HCT116 (cell line): ENCODE results near the gene AMZ1. TPM values are rescaled to one million over a fixed set of nuclear protein-coding genes. Genes with fewer than 3 reads are reported as not detected.

Experiments
- ATAC-seq: fragments of 200-7000 bp; cut with Tn5 transposase; 2 replicates; pipeline ENCODE4 v1.9.1; 2020; ENCODE audit warnings: mild to moderate bottlenecking, moderate library complexity
- BruUV-seq: library from RNA; stranded (reverse); fragments of 400-500 nt; replicated peaks from 2 replicates; lab custom pipeline; 2021; lab: Mats Ljungman, UMichigan
- CTCF ChIA-PET: fragments of 300-600 bp; sonication (Branson Sonifier 250); formaldehyde crosslinking; loops from one replicate; lab custom pipeline; 2021; ENCODE audit warnings: antibody characterized with exemption; lab: Charles Lee
- POLR2A ChIA-PET: fragments of 300-600, 350-600 bp; sonication (Branson Sonifier 250); formaldehyde crosslinking; loops from one replicate; lab custom pipeline; 2021; ENCODE audit warnings: antibody characterized with exemption; lab: Charles Lee
- RAD21 ChIA-PET, 2 experiments: fragments of 300-600 bp; sonication (Branson Sonifier 250); formaldehyde crosslinking; loops; one replicate each; lab custom pipeline; 2023; ENCODE audit warnings: low total read pairs in 2 of 2; ENCODE audit not compliant: uncharacterized antibody in 2 of 2, unreplicated experiment in 2 of 2, low non-redundant PET in 1 of 2; lab: Charles Lee
- DNase-seq: peaks from one replicate; pipeline ENCODE4 v3.0.0-alpha.2; 2010; ENCODE audit warnings: low read depth, low spot score
- H2AFZ ChIP-seq: fragments of 200-600 bp; shearing (Covaris generic), sonication (generic); 2 replicates; pipeline ENCODE4 v1.6.1; 2017; ENCODE audit warnings: low read depth, mixed run types, mixed read lengths, antibody characterized with exemption, low read length; ENCODE audit not compliant: poor library complexity, severe bottlenecking
- H3K27ac ChIP-seq: 2 replicates; pipeline ENCODE4 v1.5.1; 2012; ENCODE audit warnings: low read depth, low read length
- H3K27me3 ChIP-seq: fragments of 200-600 bp; sonication (generic); 2 replicates; pipeline ENCODE4 v1.6.1; 2016; ENCODE audit warnings: mixed run types, low read length, mixed read lengths; ENCODE audit not compliant: insufficient read depth
- H3K36me3 ChIP-seq, 2 experiments: fragments of 200-500 bp in 1 of 2; fragments of 200-600 bp in 1 of 2; sonication (Bioruptor generic) in 1 of 2; sonication (generic) in 1 of 2; 2 replicates each; pipeline versions ENCODE4 v1.5.1 to v1.6.1; 2014 to 2016; ENCODE audit warnings: low read length in 2 of 2, inconsistent platforms in 1 of 2, mixed read lengths in 1 of 2, mixed run types in 1 of 2; ENCODE audit not compliant: insufficient read depth in 2 of 2, control insufficient read depth in 1 of 2
- H3K4me1 ChIP-seq, 2 experiments: fragments of 200-600 bp in 1 of 2; sonication (generic) in 1 of 2; 2 replicates each; pipeline versions ENCODE4 v1.5.1 to v1.6.1; 2012 to 2017; ENCODE audit warnings: low read length in 2 of 2, inconsistent platforms in 1 of 2, mild to moderate bottlenecking in 1 of 2, mixed read lengths in 1 of 2, mixed run types in 1 of 2, moderate library complexity in 1 of 2; ENCODE audit not compliant: insufficient read depth in 2 of 2, control insufficient read depth in 1 of 2
- H3K4me2 ChIP-seq: fragments of 200-600 bp; sonication (generic); 2 replicates; pipeline ENCODE4 v1.6.1; 2017; ENCODE audit warnings: mixed run types, low read length, mixed read lengths
- H3K4me3 ChIP-seq, 2 experiments: fragments of 200-600 bp in 1 of 2; sonication (generic) in 1 of 2; replicated peaks in 1 of 2; 2 replicates each; pipeline ENCODE4 v1.5.1; 2011 to 2016; ENCODE audit warnings: low read length in 2 of 2, control low read depth in 1 of 2, low read depth in 1 of 2, mild to moderate bottlenecking in 1 of 2, mixed read lengths in 1 of 2, mixed run types in 1 of 2
- H3K79me2 ChIP-seq: fragments of 200-600 bp; sonication (generic); 2 replicates; pipeline ENCODE4 v1.6.1; 2017; ENCODE audit warnings: mild to moderate bottlenecking, mixed run types, low read length, moderate library complexity, mixed read lengths; ENCODE audit not compliant: insufficient read depth
- H3K9ac ChIP-seq: fragments of 200-600 bp; sonication (generic); 2 replicates; pipeline ENCODE4 v1.6.1; 2016; ENCODE audit warnings: low read length, mixed read lengths
- H3K9me2 ChIP-seq: fragments of 200-600 bp; sonication (generic), shearing (Covaris generic); 2 replicates; pipeline ENCODE4 v1.6.1; 2017; ENCODE audit warnings: mixed run types, mild to moderate bottlenecking, moderate library complexity; ENCODE audit not compliant: insufficient read depth
- H3K9me3 ChIP-seq, 2 experiments: fragments of 200-500 bp in 1 of 2; fragments of 200-600 bp in 1 of 2; sonication (Bioruptor generic) in 1 of 2; sonication (generic) in 1 of 2; 2 replicates each; pipeline ENCODE4 v1.6.1; 2014 to 2017; ENCODE audit warnings: low read length in 2 of 2, mixed read lengths in 2 of 2, inconsistent platforms in 1 of 2, low read depth in 1 of 2, mild to moderate bottlenecking in 1 of 2, mixed run types in 1 of 2, moderate library complexity in 1 of 2; ENCODE audit not compliant: control insufficient read depth in 1 of 2, insufficient read depth in 1 of 2
- H4K20me1 ChIP-seq: fragments of 200-600 bp; sonication (generic), shearing (Covaris generic); 2 replicates; pipeline ENCODE4 v1.6.1; 2017; ENCODE audit warnings: mixed run types, mild to moderate bottlenecking, moderate library complexity; ENCODE audit not compliant: insufficient read depth
- CBX3 ChIP-seq: IDR thresholded peaks from 2 replicates; pipeline ENCODE4 v1.6.1; 2012; ENCODE audit warnings: low read depth
- CEBPB ChIP-seq: IDR thresholded peaks from 2 replicates; pipeline ENCODE4 v1.6.1; 2012; ENCODE audit warnings: low read depth
- CTCF ChIP-seq, 3 experiments: fragments of 200-600 bp in 1 of 3; sonication (generic) in 1 of 3; IDR thresholded peaks in 2 of 3; conservative IDR thresholded peaks in 1 of 3; 2 replicates each; pipeline ENCODE4 v1.5.1; 2012 to 2017; ENCODE audit warnings: low read depth in 2 of 3, low read length in 2 of 3, antibody characterized with exemption in 1 of 3, borderline replicate concordance in 1 of 3, control low read depth in 1 of 3, mild to moderate bottlenecking in 1 of 3, mixed read lengths in 1 of 3, mixed run types in 1 of 3, moderate library complexity in 1 of 3; ENCODE audit not compliant: insufficient read depth in 1 of 3
- EGR1 ChIP-seq: IDR thresholded peaks from 2 replicates; pipeline ENCODE4 v1.6.1; 2012; ENCODE audit warnings: low read depth
- ELF1 ChIP-seq: IDR thresholded peaks from 2 replicates; pipeline ENCODE4 v1.6.1; 2012; ENCODE audit warnings: low read depth, borderline replicate concordance
- EZH2 ChIP-seq: fragments of 200-600 bp; sonication (generic); IDR thresholded peaks from 2 replicates; pipeline ENCODE4 v1.6.1; 2017; ENCODE audit warnings: antibody characterized with exemption, mixed run types
- FOSL1 ChIP-seq: IDR thresholded peaks from 2 replicates; pipeline ENCODE4 v1.6.1; 2012; ENCODE audit warnings: low read depth
- JUND ChIP-seq: IDR thresholded peaks from 2 replicates; pipeline ENCODE4 v1.6.1; 2012
- MAX ChIP-seq: IDR thresholded peaks from 2 replicates; pipeline ENCODE4 v1.6.1; 2012
- POLR2AphosphoS5 ChIP-seq: IDR thresholded peaks from 2 replicates; pipeline ENCODE4 v1.6.1; 2011; ENCODE audit warnings: mild to moderate bottlenecking, low read depth, low read length, moderate library complexity
- RAD21 ChIP-seq: IDR thresholded peaks from 2 replicates; pipeline ENCODE4 v1.6.1; 2012; ENCODE audit warnings: low read depth, mild to moderate bottlenecking
- REST ChIP-seq: IDR thresholded peaks from 2 replicates; pipeline ENCODE4 v1.6.1; 2012; ENCODE audit warnings: low read depth
- SIN3A ChIP-seq: IDR thresholded peaks from 2 replicates; pipeline ENCODE4 v1.6.1; 2012; ENCODE audit warnings: low read depth
- SRF ChIP-seq: IDR thresholded peaks from 2 replicates; pipeline ENCODE4 v1.6.1; 2012; ENCODE audit warnings: low read depth
- TCF7L2 ChIP-seq: IDR thresholded peaks from 2 replicates; pipeline ENCODE4 v1.7.0; 2011; ENCODE audit warnings: borderline replicate concordance, inconsistent platforms; ENCODE audit not compliant: insufficient read depth, insufficient read length; ENCODE audit errors: extremely low read depth
- YY1 ChIP-seq: IDR thresholded peaks from 2 replicates; pipeline ENCODE4 v1.6.1; 2011; ENCODE audit warnings: low read length, low read depth, moderate library complexity, mild to moderate bottlenecking; ENCODE audit not compliant: insufficient replicate concordance; ENCODE audit errors: extremely low read depth
- ZFX ChIP-seq: fragments of 450-650 bp; IDR thresholded peaks from 2 replicates; pipeline ENCODE4 v1.6.1; 2017
- intact Hi-C: fragments of 100-400 bp; cut with micrococcal nuclease; formaldehyde crosslinking; loops from 2 replicates; pipeline ENCODE4 v1.10.0; 2022
- total RNA-seq: library from RNA; stranded (reverse); gene quantifications from one replicate; pipeline ENCODE4 v1.2.1, GENCODE V29; 2021; ENCODE audit not compliant: unreplicated experiment

Gene AMZ1
- total RNA-seq, 1 experiment from 2014 or later, result not detected

GRCh38 chr7:2757361-2757903 lies 69.4 kb downstream of the AMZ1 start:
- no peaks in the 10 kb centered on the region for H3K27me3 ChIP-seq
- no peaks in the 10 kb centered on the region for H3K9me2 ChIP-seq
- no peaks in the 10 kb centered on the region for H3K9me3 ChIP-seq
- H3K4me2 ChIP-seq, result peak overlapping the region; percentile 72
- ChIA-PET POLR2A (interaction anchor here (1.0 to 1.5 kb wide), 2 partner anchors 36 to 51 kb away, joined by 3 to 4 read pairs; no protein-coding TSS in a partner anchor), CTCF (no interaction called here), RAD21 (no interaction called here)
- DNase-seq (peak; percentile 12), ATAC-seq (peak; percentile 34)
- peak overlapping the region; percentile 52 for H3K9ac ChIP-seq
- BruUV-seq, result TSS peak; percentile 62
- peak overlapping the region; percentile 93 for H3K27ac ChIP-seq
- H4K20me1 ChIP-seq, result no peaks in the 10 kb centered on the region
- TF ChIP-seq TCF7L2 (no peak), RAD21 (no peak), REST (no peak), EGR1 (no peak), CTCF (IDR thresholded peaks at IDR 0.05 in 2 of 3, conservative IDR thresholded peaks at IDR 0.05 in 1 of 3; ENCODE audit: borderline replicate concordance in 1 of 3, insufficient read depth in 1 of 3, low read depth in 2 of 3, low read length in 2 of 3) (no peak), SIN3A (0 out of 2 replicates have a peak, but pooled peaks have one; percentile 16), CBX3 (no peak), ELF1 (no peak), ZFX (no peak), YY1 (no peak), JUND (no peak), EZH2 (no peak), SRF (no peak), FOSL1 (no peak), MAX (peak; percentile 78), POLR2AphosphoS5 (no peak), CEBPB (no peak)
- peak overlapping the region; percentile 3 to 45; a peak in 2 of 4 replicates for H3K4me3 ChIP-seq
- H2AFZ ChIP-seq, result no peak overlapping the region
- peaks cover 42 to 49% of the 10 kb centered on the region in 2 experiments for H3K4me1 ChIP-seq
- no peaks in the 10 kb centered on the region for H3K36me3 ChIP-seq
- intact Hi-C loops, result no loop called here
- peaks cover 12% of the 10 kb centered on the region; the same call in 1 of the 2 replicates for H3K79me2 ChIP-seq
